Activated T-helper 1 cell treated with anti-CD3 and anti-CD28 coated beads, Interleukin-12 subunit alpha, Interleukin-12 subunit beta, Interleukin-2, Interleukin-4 antibody, amounts not matched to agents 30 ng/mL and 10 ng/mL and 1 ng/mL, durations not matched to agents 14 hours and 24 hours and 36 hours (primary cell): ENCODE measurements around the gene PPP6R1. TPM values are rescaled to one million over a fixed set of nuclear protein-coding genes. Genes with fewer than 3 reads are reported as not detected.

Experiments used
- DNase-seq: peaks from one replicate; pipeline ENCODE4 v3.0.0; 2021; ENCODE audit warnings: low spot score
- H3K27ac Mint-ChIP-seq: one replicate; pipeline ENCODE4 v1.8.0; 2021; ENCODE audit warnings: mild to moderate bottlenecking, mixed read lengths
- H3K27me3 Mint-ChIP-seq: one replicate; pipeline ENCODE4 v1.8.0; 2022; ENCODE audit warnings: mild to moderate bottlenecking, moderate library complexity, mixed read lengths; ENCODE audit not compliant: insufficient read depth
- H3K36me3 Mint-ChIP-seq: one replicate; pipeline ENCODE4 v1.8.0; 2021; ENCODE audit warnings: low read depth, mixed read lengths
- H3K4me1 Mint-ChIP-seq: one replicate; pipeline ENCODE4 v1.8.0; 2021; ENCODE audit warnings: low read depth, mixed read lengths
- H3K4me3 Mint-ChIP-seq: one replicate; pipeline ENCODE4 v1.8.0; 2021; ENCODE audit warnings: mild to moderate bottlenecking, moderate library complexity, mixed read lengths
- H3K9me3 Mint-ChIP-seq: one replicate; pipeline ENCODE4 v1.8.0; 2021; ENCODE audit warnings: mixed read lengths
- intact Hi-C: fragments of 100-400 bp; cut with micrococcal nuclease; formaldehyde crosslinking; loops from one replicate; pipeline ENCODE4 v1.15.1; 2024
- total RNA-seq: library from RNA; stranded (reverse); gene quantifications from 2 replicates; pipeline ENCODE4 v1.2.3, GENCODE V29; 2022

PPP6R1 gene
- total RNA-seq, 1 donor from 2014 or later: 202 TPM

- H3K27ac Mint-ChIP-seq: no peak overlapping the region
- H3K9me3 Mint-ChIP-seq: no peaks in the 10 kb centered on the region
Observed at GRCh38 chr19:55188625-55189024, 70.2 kb downstream of the PPP6R1 start.

GRCh38 chr19:55186080-55186479 lies 72.7 kb downstream of the PPP6R1 start:
- H3K4me3 Mint-ChIP-seq: no peak overlapping the region
- no peaks in the 10 kb centered on the region for H3K36me3 Mint-ChIP-seq
- no peak overlapping the region for H3K27ac Mint-ChIP-seq
- H3K4me1 Mint-ChIP-seq: peaks cover 17% of the 10 kb centered on the region
- intact Hi-C loops: no loop called here
- H3K9me3 Mint-ChIP-seq: no peaks in the 10 kb centered on the region
- no peak for DNase-seq
- H3K27me3 Mint-ChIP-seq: peaks cover 5% of the 10 kb centered on the region

More at GRCh38 chr19:55188625-55189024, 70.2 kb downstream of the PPP6R1 start:
- no peak for DNase-seq
- Mint-ChIP-seq H3K36me3 (no peaks in the 10 kb centered on the region), H3K4me1 (peaks cover 17% of the 10 kb centered on the region), H3K27me3 (no peaks in the 10 kb centered on the region), H3K4me3 (no peak overlapping the region)
- intact Hi-C loops: no loop called here

GRCh38 chr19:55181740-55182139 lies 77.1 kb downstream of the PPP6R1 start:
- DNase-seq: no peak
- Mint-ChIP-seq H3K9me3 (no peaks in the 10 kb centered on the region), H3K27ac (no peak overlapping the region), H3K4me1 (peaks cover 10% of the 10 kb centered on the region), H3K4me3 (no peak overlapping the region), H3K36me3 (no peaks in the 10 kb centered on the region), H3K27me3 (peaks cover 23% of the 10 kb centered on the region)
- intact Hi-C loops: no loop called here

Other genes with a start within 250 kb of the PPP6R1 start
- 0.59 TPM in 1 of 2 replicates, not detected in the other for gene GP6, start 220.8 kb downstream of the PPP6R1 start, total RNA-seq
- gene RDH13, start 195.9 kb downstream of the PPP6R1 start, total RNA-seq: 21.7 and 26.4 TPM in 2 replicates
- 3.3 and 6.0 TPM in 2 replicates for gene EPS8L1, start 183.1 kb downstream of the PPP6R1 start, total RNA-seq
- gene PPP1R12C, start 141.4 kb downstream of the PPP6R1 start, total RNA-seq: 114 and 115 TPM in 2 replicates
- gene TNNT1, start 109.8 kb downstream of the PPP6R1 start, total RNA-seq: not detected in 2 replicates
- not detected in 2 replicates for gene TNNI3, start 101.3 kb downstream of the PPP6R1 start, total RNA-seq
- 0.36 TPM in 1 of 2 replicates, not detected in the other for gene DNAAF3, start 92.4 kb downstream of the PPP6R1 start, total RNA-seq
- not detected in 2 replicates for gene SYT5, start 78.7 kb downstream of the PPP6R1 start, total RNA-seq
- gene PTPRH, start 49.5 kb downstream of the PPP6R1 start, total RNA-seq: 0.16 TPM in 1 of 2 replicates, not detected in the other
- gene TMEM86B, start 30.3 kb downstream of the PPP6R1 start, total RNA-seq: 7.7 and 8.3 TPM in 2 replicates
- gene HSPBP1, start 21.1 kb upstream of the PPP6R1 start, total RNA-seq: 66.4 and 69.6 TPM in 2 replicates
- 7.8 and 8.4 TPM in 2 replicates for gene BRSK1, start 25.0 kb upstream of the PPP6R1 start, total RNA-seq
- 0.71 TPM in 1 of 2 replicates, not detected in the other for gene TMEM150B, start 66.3 kb upstream of the PPP6R1 start, total RNA-seq
- gene KMT5C, start 80.9 kb upstream of the PPP6R1 start, total RNA-seq: 29.1 and 29.9 TPM in 2 replicates
- gene COX6B2, start 95.7 kb upstream of the PPP6R1 start, total RNA-seq: 0.26 TPM in 1 of 2 replicates, not detected in the other
- gene GARIN5B, start 104.2 kb upstream of the PPP6R1 start, total RNA-seq: 0.05 TPM in 1 of 2 replicates, not detected in the other
- 0.34 TPM in 1 of 2 replicates, not detected in the other for gene IL11, start 111.4 kb upstream of the PPP6R1 start, total RNA-seq
- not detected in 2 replicates for gene TMEM190, start 117.8 kb upstream of the PPP6R1 start, total RNA-seq
- 9.7 and 10.6 TPM in 2 replicates for gene TMEM238, start 125.3 kb upstream of the PPP6R1 start, total RNA-seq
- gene RPL28, start 126.9 kb upstream of the PPP6R1 start, total RNA-seq: 1,835 and 1,847 TPM in 2 replicates
- 224 and 225 TPM in 2 replicates for gene UBE2S, start 148.8 kb upstream of the PPP6R1 start, total RNA-seq
- not detected in 2 replicates for gene SHISA7, start 184.3 kb upstream of the PPP6R1 start, total RNA-seq
- 31.3 and 34.3 TPM in 2 replicates for gene ISOC2, start 202.6 kb upstream of the PPP6R1 start, total RNA-seq
- not detected in 2 replicates for gene C19orf85, start 205.7 kb upstream of the PPP6R1 start, total RNA-seq
- 7.6 and 10.4 TPM in 2 replicates for gene ZNF628, start 217.6 kb upstream of the PPP6R1 start, total RNA-seq
- 23.1 and 26.1 TPM in 2 replicates for gene NAT14, start 226.2 kb upstream of the PPP6R1 start, total RNA-seq
- gene SSC5D, start 229.4 kb upstream of the PPP6R1 start, total RNA-seq: 0.24 and 0.65 TPM in 2 replicates